IPS-18a (cell line): ENCODE results near the gene NEDD1.

Source experiments
- H3K27ac ChIP-seq: one replicate; pipeline ENCODE4 v1.5.1; 2013; ENCODE audit warnings: low read length
- H3K27me3 ChIP-seq: one replicate; pipeline ENCODE4 v1.6.1; 2013; ENCODE audit warnings: mild to moderate bottlenecking, low read length; ENCODE audit not compliant: control insufficient read depth, insufficient read depth
- H3K36me3 ChIP-seq: one replicate; pipeline ENCODE4 v1.6.1; 2013; ENCODE audit warnings: low read depth, low read length; ENCODE audit not compliant: control insufficient read depth
- H3K4me1 ChIP-seq: one replicate; pipeline ENCODE4 v1.6.1; 2013; ENCODE audit warnings: low read depth, low read length; ENCODE audit not compliant: control insufficient read depth
- H3K4me3 ChIP-seq: one replicate; pipeline ENCODE4 v1.5.1; 2013; ENCODE audit warnings: low read length
- H3K9ac ChIP-seq: one replicate; pipeline ENCODE4 v1.6.1; 2013; ENCODE audit warnings: mild to moderate bottlenecking, low read length, moderate library complexity
- H3K9me3 ChIP-seq: one replicate; pipeline ENCODE4 v1.6.1; 2013; ENCODE audit warnings: low read depth, low read length; ENCODE audit not compliant: control insufficient read depth

Gene NEDD1

DNA sequence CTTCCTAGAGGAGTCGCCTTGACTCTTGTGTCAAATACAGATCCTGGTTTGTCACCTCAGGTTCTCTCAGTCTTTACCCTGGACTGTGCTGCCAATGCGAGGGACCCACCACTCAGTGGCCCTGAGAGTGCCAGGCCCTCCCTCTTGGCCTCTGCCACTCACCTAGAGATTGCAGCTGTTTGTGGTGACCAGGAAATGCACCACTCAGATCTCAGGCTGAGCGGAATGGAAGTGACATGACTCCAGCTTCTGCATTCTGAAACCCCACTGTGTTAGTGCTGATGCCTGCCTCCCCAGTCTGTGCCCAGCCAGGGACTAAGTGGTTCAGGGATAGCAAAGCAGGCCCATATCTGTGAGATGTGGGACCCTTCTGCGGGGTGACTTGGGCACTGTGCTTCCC is 27.8 kb upstream of the NEDD1 start:
- no peaks in the 10 kb centered on the region for H3K9me3 ChIP-seq
- no peak overlapping the region for H3K9ac ChIP-seq
- H3K4me1 ChIP-seq: no peaks in the 10 kb centered on the region
- no peaks in the 10 kb centered on the region for H3K36me3 ChIP-seq
- no peaks in the 10 kb centered on the region for H3K27me3 ChIP-seq
- no peak overlapping the region for H3K27ac ChIP-seq
- no peak overlapping the region for H3K4me3 ChIP-seq

DNA sequence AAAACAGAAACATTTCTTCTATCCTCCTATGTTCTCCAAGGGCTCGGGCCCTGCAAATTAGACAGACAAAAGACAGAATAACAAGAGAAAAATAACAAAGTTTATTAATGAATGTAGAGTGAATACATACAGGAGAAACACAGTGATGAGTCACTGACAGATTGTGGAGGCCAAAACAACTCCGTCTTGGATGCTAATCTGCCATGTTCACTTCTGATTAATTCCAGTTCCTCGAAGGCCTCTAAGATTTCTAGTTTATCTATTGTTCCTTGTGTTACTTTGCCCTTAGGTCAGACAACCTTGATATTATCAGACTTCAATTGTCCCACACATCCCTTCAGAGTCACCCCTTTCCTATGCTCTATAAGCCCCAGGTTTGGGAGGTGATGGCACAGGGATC is 26.8 kb upstream of the NEDD1 start:
- Histone ChIP-seq H3K4me3 (no peak overlapping the region), H3K4me1 (no peaks in the 10 kb centered on the region)

GRCh38 chr12:96881608-96882007 is 25.4 kb upstream of the NEDD1 start:
- Histone ChIP-seq H3K36me3 (no peaks in the 10 kb centered on the region), H3K9me3 (no peaks in the 10 kb centered on the region), H3K4me3 (no peak overlapping the region), H3K4me1 (no peaks in the 10 kb centered on the region), H3K27me3 (no peaks in the 10 kb centered on the region), H3K27ac (no peak overlapping the region), H3K9ac (no peak overlapping the region)

More for the DNA sequence above, 26.8 kb upstream of the NEDD1 start:
- H3K36me3 ChIP-seq: no peaks in the 10 kb centered on the region
- H3K27me3 ChIP-seq: no peaks in the 10 kb centered on the region
- no peaks in the 10 kb centered on the region for H3K9me3 ChIP-seq
- H3K27ac ChIP-seq: no peak overlapping the region
- no peak overlapping the region for H3K9ac ChIP-seq

DNA sequence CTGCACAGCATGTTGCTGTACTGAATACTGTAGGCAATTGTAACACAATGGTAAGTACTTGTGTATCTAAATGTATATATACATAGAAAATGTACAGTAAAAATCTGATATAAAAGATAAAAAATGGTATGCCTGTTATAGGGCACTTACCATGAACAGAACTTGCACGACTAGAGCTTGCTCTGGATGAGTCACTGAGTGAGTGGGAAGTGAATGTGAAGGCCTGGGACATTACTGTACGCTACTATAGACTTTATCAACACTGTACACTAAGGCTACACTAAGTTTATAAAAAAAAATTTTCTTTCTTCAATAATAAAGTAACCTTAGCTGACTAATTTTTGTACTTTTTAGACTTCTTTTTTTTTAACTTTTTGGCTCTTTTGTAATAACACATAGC is 24.2 kb upstream of the NEDD1 start:
- Histone ChIP-seq H3K27ac (no peak overlapping the region), H3K4me3 (no peak overlapping the region), H3K9me3 (no peaks in the 10 kb centered on the region), H3K36me3 (no peaks in the 10 kb centered on the region), H3K27me3 (no peaks in the 10 kb centered on the region), H3K4me1 (no peaks in the 10 kb centered on the region), H3K9ac (no peak overlapping the region)

DNA sequence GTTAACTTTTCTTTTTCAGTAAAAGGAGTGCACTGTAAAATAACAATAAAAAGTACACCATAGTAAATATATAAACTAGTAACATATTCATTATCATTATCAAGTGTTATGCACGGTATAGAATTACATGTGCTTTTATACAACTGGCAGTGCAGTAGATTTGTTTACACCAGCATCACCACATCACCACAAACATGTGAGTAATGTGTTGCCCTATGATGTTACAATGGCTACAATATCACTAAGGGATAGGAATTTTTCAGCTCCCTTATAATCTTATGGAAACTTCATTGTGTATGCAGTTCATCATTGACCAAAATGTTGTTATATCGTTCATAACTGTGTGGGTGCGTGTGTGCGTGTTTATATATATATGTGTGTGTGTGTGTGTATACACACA is 23.5 kb upstream of the NEDD1 start:
- H3K9me3 ChIP-seq: no peaks in the 10 kb centered on the region
- no peak overlapping the region for H3K9ac ChIP-seq
- no peaks in the 10 kb centered on the region for H3K36me3 ChIP-seq
- H3K27me3 ChIP-seq: no peaks in the 10 kb centered on the region
- no peak overlapping the region for H3K4me3 ChIP-seq
- no peaks in the 10 kb centered on the region for H3K4me1 ChIP-seq
- no peak overlapping the region for H3K27ac ChIP-seq

- no peak overlapping the region for H3K4me3 ChIP-seq
- peaks cover 3% of the 10 kb centered on the region for H3K4me1 ChIP-seq
- H3K9ac ChIP-seq: no peak overlapping the region
- no peaks in the 10 kb centered on the region for H3K9me3 ChIP-seq
- H3K36me3 ChIP-seq: no peaks in the 10 kb centered on the region
- no peaks in the 10 kb centered on the region for H3K27me3 ChIP-seq
- no peak overlapping the region for H3K27ac ChIP-seq
Observed at GRCh38 chr12:96886998-96887677, 19.9 kb upstream of the NEDD1 start.

GRCh38 chr12:96889273-96889933 is 17.7 kb upstream of the NEDD1 start:
- Histone ChIP-seq H3K4me1 (peaks cover 3% of the 10 kb centered on the region), H3K9ac (no peak overlapping the region), H3K36me3 (no peaks in the 10 kb centered on the region), H3K4me3 (no peak overlapping the region), H3K27ac (no peak overlapping the region), H3K27me3 (no peaks in the 10 kb centered on the region), H3K9me3 (no peaks in the 10 kb centered on the region)

GRCh38 chr12:96890331-96890730 is 16.7 kb upstream of the NEDD1 start:
- no peak overlapping the region for H3K4me3 ChIP-seq
- H3K36me3 ChIP-seq: no peaks in the 10 kb centered on the region
- H3K4me1 ChIP-seq: peaks cover 3% of the 10 kb centered on the region
- H3K27me3 ChIP-seq: no peaks in the 10 kb centered on the region
- H3K9me3 ChIP-seq: no peaks in the 10 kb centered on the region
- H3K9ac ChIP-seq: no peak overlapping the region
- H3K27ac ChIP-seq: no peak overlapping the region

DNA sequence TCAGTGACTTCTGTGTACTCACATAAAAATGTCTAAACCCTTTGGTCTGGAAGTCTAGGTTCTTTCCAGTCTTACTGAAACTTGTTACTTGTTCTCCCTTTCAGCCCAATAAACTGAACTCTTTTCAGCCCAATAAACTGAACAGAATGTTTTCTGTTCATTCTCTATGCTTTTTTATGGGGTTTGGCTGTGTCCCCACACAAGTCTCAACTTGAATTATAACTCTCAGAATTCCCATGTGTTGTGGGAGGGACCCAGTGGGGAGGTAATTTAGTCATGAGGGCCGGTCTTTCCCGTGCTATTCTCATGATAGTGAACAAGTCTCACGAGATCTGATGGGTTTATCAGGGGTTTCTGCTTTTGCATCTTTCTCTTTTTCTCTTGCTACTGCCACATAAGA is 15.0 kb upstream of the NEDD1 start:
- no peaks in the 10 kb centered on the region for H3K27me3 ChIP-seq
- no peaks in the 10 kb centered on the region for H3K9me3 ChIP-seq
- H3K4me3 ChIP-seq: no peak overlapping the region
- H3K4me1 ChIP-seq: peaks cover 3% of the 10 kb centered on the region
- H3K27ac ChIP-seq: no peak overlapping the region
- no peak overlapping the region for H3K9ac ChIP-seq
- H3K36me3 ChIP-seq: no peaks in the 10 kb centered on the region

DNA sequence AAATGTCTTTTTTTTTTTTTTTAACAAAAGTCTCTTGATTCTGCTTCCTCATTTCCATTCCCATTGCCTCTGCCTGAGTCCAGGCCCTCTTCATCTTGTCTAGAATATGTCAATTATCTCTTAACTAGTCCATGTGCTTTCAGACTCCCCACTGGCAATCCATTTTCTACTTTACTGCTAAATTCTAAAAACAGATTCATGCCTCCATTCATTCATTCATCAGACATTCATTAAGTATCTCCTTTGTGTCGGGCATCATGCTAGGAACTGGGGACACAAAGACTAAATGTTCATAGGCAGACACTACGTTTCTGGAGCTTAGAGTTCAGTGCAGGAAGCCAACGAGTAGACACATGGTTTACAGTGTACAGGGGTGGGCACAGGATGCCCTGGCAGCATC is 9.6 kb upstream of the NEDD1 start:
- Histone ChIP-seq H3K36me3 (no peaks in the 10 kb centered on the region), H3K27me3 (no peaks in the 10 kb centered on the region), H3K9ac (no peak overlapping the region), H3K4me1 (no peaks in the 10 kb centered on the region), H3K9me3 (no peaks in the 10 kb centered on the region), H3K4me3 (no peak overlapping the region), H3K27ac (no peak overlapping the region)

- H3K9ac ChIP-seq: no peak overlapping the region
- H3K4me3 ChIP-seq: no peak overlapping the region
- no peaks in the 10 kb centered on the region for H3K4me1 ChIP-seq
- H3K36me3 ChIP-seq: no peaks in the 10 kb centered on the region
- no peak overlapping the region for H3K27ac ChIP-seq
- no peaks in the 10 kb centered on the region for H3K27me3 ChIP-seq
- no peaks in the 10 kb centered on the region for H3K9me3 ChIP-seq
Observed at GRCh38 chr12:96901175-96901574, 5.9 kb upstream of the NEDD1 start.

DNA sequence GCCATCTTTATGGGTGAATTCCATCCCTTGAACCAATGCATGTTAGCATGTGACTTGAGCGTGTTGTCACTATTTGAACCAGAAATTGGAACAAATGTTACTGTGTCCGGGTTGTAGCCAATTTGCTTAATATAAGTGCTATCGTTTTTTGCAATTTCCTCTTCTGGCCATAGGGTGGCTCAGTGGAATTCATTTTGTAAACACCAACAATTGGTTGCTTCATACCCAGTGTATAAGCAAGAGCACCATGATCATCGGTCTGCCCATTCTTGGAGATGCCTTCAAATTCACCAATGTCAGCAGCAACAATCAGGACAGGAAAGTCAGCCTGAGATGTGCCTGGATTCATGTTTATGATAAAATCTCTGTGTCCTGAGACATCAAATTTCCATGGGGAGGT is 5.0 kb upstream of the NEDD1 start:
- Histone ChIP-seq H3K9me3 (no peaks in the 10 kb centered on the region), H3K4me3 (no peak overlapping the region), H3K9ac (no peak overlapping the region), H3K4me1 (no peaks in the 10 kb centered on the region), H3K27me3 (no peaks in the 10 kb centered on the region), H3K27ac (no peak overlapping the region), H3K36me3 (no peaks in the 10 kb centered on the region)
